KMS-11 (cell line): ENCODE results near the gene GTF2IRD1.

ENCODE experiments used
- H2AFZ ChIP-seq: fragments of 200-600 bp; sonication (generic); 2 replicates; pipeline ENCODE4 v1.6.1; 2016; ENCODE audit warnings: antibody characterized with exemption, mixed run types, low read depth
- H3K27ac ChIP-seq: fragments of 200-600 bp; sonication (generic); 2 replicates; pipeline ENCODE4 v1.6.1; 2016; ENCODE audit warnings: mild to moderate bottlenecking, mixed run types
- H3K27me3 ChIP-seq: fragments of 200-600 bp; sonication (generic); 2 replicates; pipeline ENCODE4 v1.6.1; 2017; ENCODE audit warnings: mild to moderate bottlenecking, low read depth, mixed run types, moderate library complexity; ENCODE audit not compliant: insufficient read depth
- H3K36me3 ChIP-seq: fragments of 200-600 bp; sonication (generic); 2 replicates; pipeline ENCODE4 v1.6.1; 2017; ENCODE audit warnings: mild to moderate bottlenecking, mixed run types; ENCODE audit not compliant: insufficient read depth
- H3K4me1 ChIP-seq: fragments of 200-600 bp; sonication (generic); 2 replicates; pipeline ENCODE4 v1.6.1; 2016; ENCODE audit warnings: mild to moderate bottlenecking, low read depth, mixed run types; ENCODE audit not compliant: poor library complexity, severe bottlenecking
- H3K4me2 ChIP-seq: fragments of 200-600 bp; sonication (generic); 2 replicates; pipeline ENCODE4 v1.7.0; 2016; ENCODE audit warnings: mild to moderate bottlenecking, mixed run types
- H3K4me3 ChIP-seq: fragments of 200-600 bp; sonication (generic); IDR thresholded peaks from 2 replicates; pipeline ENCODE4 v1.6.1; 2017; ENCODE audit warnings: low read depth, low read length, mixed read lengths; ENCODE audit not compliant: insufficient read depth
- H3K79me2 ChIP-seq: fragments of 200-600 bp; sonication (generic); 2 replicates; pipeline ENCODE4 v1.6.1; 2016; ENCODE audit warnings: low read depth, mixed run types; ENCODE audit not compliant: insufficient read depth
- H3K9ac ChIP-seq: fragments of 200-600 bp; sonication (generic); 2 replicates; pipeline ENCODE4 v1.6.1; 2016; ENCODE audit warnings: mild to moderate bottlenecking, mixed run types
- H4K20me1 ChIP-seq: fragments of 200-600 bp; sonication (generic); 2 replicates; pipeline ENCODE4 v1.6.1; 2016; ENCODE audit warnings: mild to moderate bottlenecking, mixed run types; ENCODE audit not compliant: insufficient read depth
- TF ChIP-seq, protein P1 (sequence below): fragments of 200-600 bp; sonication (generic); conservative IDR thresholded peaks from 2 replicates; pipeline ENCODE4 v1.6.1; 2017; ENCODE audit warnings: low read depth, mild to moderate bottlenecking, antibody characterized with exemption, low read length, moderate library complexity, mixed read lengths

The GTF2IRD1 gene

DNA sequence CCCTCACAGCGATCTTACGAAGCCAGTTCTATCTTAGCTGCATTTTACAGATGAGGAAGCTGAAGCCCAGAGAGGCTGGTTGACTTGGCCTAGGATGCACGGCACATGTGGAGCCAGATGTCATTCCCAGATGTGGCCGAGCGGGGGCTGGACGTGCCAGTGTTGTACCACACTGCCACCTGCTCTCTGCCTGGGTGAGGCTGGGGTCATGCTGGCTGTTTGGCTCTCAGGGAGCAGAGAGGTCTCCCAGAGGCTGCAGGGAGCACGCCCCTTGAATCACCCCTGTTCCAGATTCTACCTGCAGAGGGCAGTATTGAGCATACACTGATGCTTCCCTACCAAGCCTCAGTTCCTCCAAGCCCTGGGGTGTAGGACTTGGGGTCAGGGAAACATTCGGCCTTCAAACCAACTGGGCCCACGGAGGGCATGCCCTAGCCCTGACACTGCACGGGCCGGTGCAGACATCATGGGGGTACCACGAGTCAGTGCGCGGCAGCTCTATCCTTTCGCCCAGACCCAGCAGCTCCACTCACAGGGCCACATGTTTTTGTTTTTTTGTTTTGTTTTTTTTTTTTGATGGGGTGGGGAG is 3.8 kb upstream of the GTF2IRD1 start:
- Histone ChIP-seq H3K27me3 (no peaks in the 10 kb centered on the region), H3K9ac (no peak overlapping the region), H4K20me1 (no peaks in the 10 kb centered on the region), H2AFZ (peak overlapping the region; percentile 29; the same call in 1 of the 2 replicates), H3K79me2 (no peaks in the 10 kb centered on the region), H3K4me1 (no peaks in the 10 kb centered on the region), H3K4me3 (no peak overlapping the region), H3K36me3 (no peaks in the 10 kb centered on the region), H3K4me2 (no peak overlapping the region), H3K27ac (no peak overlapping the region)
- TF ChIP-seq, protein P1, sequence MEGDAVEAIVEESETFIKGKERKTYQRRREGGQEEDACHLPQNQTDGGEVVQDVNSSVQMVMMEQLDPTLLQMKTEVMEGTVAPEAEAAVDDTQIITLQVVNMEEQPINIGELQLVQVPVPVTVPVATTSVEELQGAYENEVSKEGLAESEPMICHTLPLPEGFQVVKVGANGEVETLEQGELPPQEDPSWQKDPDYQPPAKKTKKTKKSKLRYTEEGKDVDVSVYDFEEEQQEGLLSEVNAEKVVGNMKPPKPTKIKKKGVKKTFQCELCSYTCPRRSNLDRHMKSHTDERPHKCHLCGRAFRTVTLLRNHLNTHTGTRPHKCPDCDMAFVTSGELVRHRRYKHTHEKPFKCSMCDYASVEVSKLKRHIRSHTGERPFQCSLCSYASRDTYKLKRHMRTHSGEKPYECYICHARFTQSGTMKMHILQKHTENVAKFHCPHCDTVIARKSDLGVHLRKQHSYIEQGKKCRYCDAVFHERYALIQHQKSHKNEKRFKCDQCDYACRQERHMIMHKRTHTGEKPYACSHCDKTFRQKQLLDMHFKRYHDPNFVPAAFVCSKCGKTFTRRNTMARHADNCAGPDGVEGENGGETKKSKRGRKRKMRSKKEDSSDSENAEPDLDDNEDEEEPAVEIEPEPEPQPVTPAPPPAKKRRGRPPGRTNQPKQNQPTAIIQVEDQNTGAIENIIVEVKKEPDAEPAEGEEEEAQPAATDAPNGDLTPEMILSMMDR = peak; percentile 84

DNA sequence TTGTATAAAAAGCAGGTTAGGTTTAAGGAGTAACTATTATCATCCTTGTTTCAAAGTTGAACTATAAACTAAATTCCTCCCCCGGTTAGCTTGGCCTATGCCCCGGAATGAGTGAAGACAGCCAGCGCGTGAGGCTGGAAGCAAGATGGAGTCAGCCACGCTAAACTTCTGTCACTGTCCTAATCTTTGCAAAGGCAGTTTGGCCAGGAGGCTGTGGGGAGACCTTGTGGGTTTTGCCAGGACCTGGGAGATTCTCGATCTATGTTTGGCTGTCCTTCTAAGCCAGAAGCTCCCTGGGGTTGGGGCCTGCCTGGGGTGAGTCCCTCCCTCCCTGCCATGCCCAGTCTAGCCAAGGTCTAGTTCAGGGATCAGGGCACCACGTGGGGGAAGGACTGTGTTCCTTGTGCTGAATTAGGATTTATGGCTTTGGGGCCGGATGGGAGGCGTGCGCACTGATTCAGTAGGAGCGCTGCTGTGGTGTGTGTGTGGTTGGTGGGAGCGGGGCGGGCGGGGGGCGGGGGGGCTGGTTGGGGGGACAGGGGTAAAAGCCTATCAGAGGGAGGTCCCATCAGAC is 871 bp upstream of the GTF2IRD1 start:
- H3K79me2 ChIP-seq = no peaks in the 10 kb centered on the region
- TF ChIP-seq, protein P1 = no peak
- H3K4me1 ChIP-seq = no peaks in the 10 kb centered on the region
- H3K9ac ChIP-seq = no peak overlapping the region
- no peak overlapping the region for H2AFZ ChIP-seq
- no peaks in the 10 kb centered on the region for H3K27me3 ChIP-seq
- H4K20me1 ChIP-seq = no peaks in the 10 kb centered on the region
- H3K27ac ChIP-seq = no peak overlapping the region
- H3K4me2 ChIP-seq = no peak overlapping the region
- H3K36me3 ChIP-seq = no peaks in the 10 kb centered on the region
- H3K4me3 ChIP-seq = no peak overlapping the region

DNA sequence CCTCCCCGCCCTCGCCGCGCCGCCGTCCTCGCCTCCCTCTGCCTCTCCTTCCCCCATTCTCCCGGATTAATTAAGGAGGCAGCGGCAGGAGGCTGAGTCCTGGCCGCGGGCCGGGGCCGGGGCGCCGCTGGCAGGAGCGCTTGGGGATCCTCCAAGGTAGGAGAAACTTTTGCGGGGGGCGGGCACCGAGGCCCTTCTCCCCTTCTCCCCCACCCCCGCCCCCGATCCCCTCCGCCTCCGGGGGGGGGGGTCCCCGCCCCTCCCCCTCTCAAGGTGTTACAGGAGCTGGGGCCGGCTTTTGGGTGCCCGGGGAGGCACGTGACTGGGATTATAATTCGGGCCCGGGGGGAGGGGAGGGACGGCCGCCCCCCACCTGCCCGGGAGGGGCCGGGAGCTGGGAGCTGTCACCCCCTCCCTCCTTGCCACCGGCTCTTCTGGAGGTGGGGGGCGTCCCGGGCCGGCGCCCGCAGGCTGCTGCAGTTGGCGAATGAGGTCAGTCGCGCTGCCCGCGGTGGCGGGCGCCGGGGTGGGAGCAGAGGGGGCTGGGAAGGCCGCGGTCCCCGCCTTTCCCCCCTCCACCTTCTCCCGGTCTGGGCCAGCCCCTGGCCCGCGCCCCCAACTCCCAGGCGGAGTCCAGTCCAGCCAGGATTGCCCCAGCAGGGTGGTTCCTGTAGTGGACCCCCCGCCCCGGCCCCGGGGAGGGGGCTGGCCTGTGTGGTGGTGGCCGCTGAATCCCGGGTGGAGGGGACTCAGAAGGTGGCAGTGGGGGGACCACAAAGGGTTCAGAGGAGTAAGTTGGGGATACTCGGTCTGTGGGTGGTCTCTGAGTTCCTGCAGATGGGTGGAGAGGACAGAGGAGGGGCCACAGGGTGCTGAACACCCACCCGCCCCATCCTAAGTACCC is 567 bp downstream of the GTF2IRD1 start:
- no peaks in the 10 kb centered on the region for H3K79me2 ChIP-seq
- H2AFZ ChIP-seq = peak overlapping the region; percentile 21
- H3K9ac ChIP-seq = peak overlapping the region; percentile 29; the same call in 1 of the 2 replicates
- H3K27me3 ChIP-seq = no peaks in the 10 kb centered on the region
- H3K27ac ChIP-seq = no peak overlapping the region
- TF ChIP-seq, protein P1 = no peak
- H3K36me3 ChIP-seq = no peaks in the 10 kb centered on the region
- H3K4me3 ChIP-seq = no peak overlapping the region
- peak overlapping the region; percentile 49 for H3K4me2 ChIP-seq
- H3K4me1 ChIP-seq = no peaks in the 10 kb centered on the region
- H4K20me1 ChIP-seq = no peaks in the 10 kb centered on the region

DNA sequence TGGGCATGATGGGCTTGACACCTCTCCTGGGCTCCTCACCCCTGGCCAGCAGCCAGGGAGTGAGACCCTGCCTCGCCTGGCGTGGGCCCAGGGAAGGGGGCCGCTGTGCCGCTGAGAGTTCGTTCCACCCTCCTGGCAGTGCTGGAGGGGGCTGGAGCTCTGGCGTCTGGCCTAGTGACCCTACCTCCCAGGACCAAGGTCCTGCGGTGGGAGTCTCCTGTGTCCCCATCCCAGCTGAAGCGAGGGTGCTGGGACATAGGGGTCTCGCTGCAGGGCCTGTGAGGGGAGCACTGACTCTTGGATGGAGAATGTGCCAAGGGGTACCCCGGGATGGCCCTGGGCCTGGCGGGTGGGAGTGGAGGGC is 1.2 kb downstream of the GTF2IRD1 start:
- no peak overlapping the region; the same call in 1 of the 2 replicates for H3K9ac ChIP-seq
- H3K4me1 ChIP-seq = no peaks in the 10 kb centered on the region
- TF ChIP-seq, protein P1 = no peak
- no peaks in the 10 kb centered on the region for H4K20me1 ChIP-seq
- H3K4me3 ChIP-seq = no peak overlapping the region
- no peaks in the 10 kb centered on the region for H3K79me2 ChIP-seq
- no peaks in the 10 kb centered on the region for H3K36me3 ChIP-seq
- no peak overlapping the region for H2AFZ ChIP-seq
- H3K27ac ChIP-seq = no peak overlapping the region
- no peaks in the 10 kb centered on the region for H3K27me3 ChIP-seq
- H3K4me2 ChIP-seq = peak overlapping the region; percentile 49; the same call in 1 of the 2 replicates
